GM23338 (cell line): ENCODE data around the gene SFTPB.

Experiments used
- CTCF ChIP-seq, 2 experiments: fragments of 200-600 bp in 1 of 2; sonication (generic) in 1 of 2; conservative IDR thresholded peaks; 2 replicates each; pipeline versions ENCODE4 v1.5.1 to v1.6.1; 2016 to 2017; ENCODE audit warnings: antibody characterized with exemption in 2 of 2, low read depth in 2 of 2, mild to moderate bottlenecking in 2 of 2, moderate library complexity in 1 of 2
- EZH2 ChIP-seq: fragments of 200-600 bp; sonication (generic); IDR thresholded peaks from one replicate; pipeline ENCODE4 v1.8.0; 2017; ENCODE audit warnings: antibody characterized with exemption, mild to moderate bottlenecking, low read depth; ENCODE audit not compliant: unreplicated experiment
- POLR2AphosphoS5 ChIP-seq: IDR thresholded peaks from 2 replicates; pipeline ENCODE4 v1.6.1; 2016; ENCODE audit warnings: antibody characterized with exemption, low read depth
- ZNF114 ChIP-seq: fragments of 250-450 bp; sonication (Bioruptor Pico); IDR thresholded peaks from 2 replicates; pipeline ENCODE4 v1.5.0; 2020; ENCODE audit warnings: mild to moderate bottlenecking, moderate library complexity

DNA sequence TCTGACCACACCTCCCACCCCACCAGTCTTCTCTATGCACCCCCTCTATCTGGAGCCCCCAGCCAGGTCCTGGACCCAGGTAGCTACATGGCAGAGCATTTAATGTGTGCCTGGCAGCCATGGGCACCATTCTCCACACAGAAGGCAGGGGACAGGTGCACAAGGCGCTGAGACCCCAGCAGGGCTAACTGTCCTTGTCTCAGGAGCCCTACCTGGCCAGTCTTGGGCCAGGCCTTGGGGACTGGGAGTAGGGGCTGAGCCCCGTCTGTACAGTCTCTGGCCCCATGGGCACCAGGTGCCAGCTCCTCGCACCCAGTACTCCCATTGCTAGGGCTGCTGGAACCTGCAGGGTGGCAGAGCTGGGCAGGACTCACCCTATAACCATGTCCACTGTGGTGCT is 29.1 kb upstream of the SFTPB start:
- TF ChIP-seq CTCF (conservative IDR thresholded peaks at IDR 0.05; ENCODE audit: low read depth in 2 of 2), result no peak
- TF ChIP-seq EZH2, result no peak
- TF ChIP-seq POLR2AphosphoS5, result no peak
- TF ChIP-seq ZNF114 (CRISPR knock-in tag), result no peak
